HG03064 (cell line): Measurements from ENCODE around the gene SGSM2.

Source experiments
- ATAC-seq: cut with Tn5 transposase; IDR thresholded peaks from one replicate; pipeline ENCODE4 v1.9.1; 2021; ENCODE audit warnings: low read depth; ENCODE audit not compliant: unreplicated experiment

SGSM2 gene

DNA sequence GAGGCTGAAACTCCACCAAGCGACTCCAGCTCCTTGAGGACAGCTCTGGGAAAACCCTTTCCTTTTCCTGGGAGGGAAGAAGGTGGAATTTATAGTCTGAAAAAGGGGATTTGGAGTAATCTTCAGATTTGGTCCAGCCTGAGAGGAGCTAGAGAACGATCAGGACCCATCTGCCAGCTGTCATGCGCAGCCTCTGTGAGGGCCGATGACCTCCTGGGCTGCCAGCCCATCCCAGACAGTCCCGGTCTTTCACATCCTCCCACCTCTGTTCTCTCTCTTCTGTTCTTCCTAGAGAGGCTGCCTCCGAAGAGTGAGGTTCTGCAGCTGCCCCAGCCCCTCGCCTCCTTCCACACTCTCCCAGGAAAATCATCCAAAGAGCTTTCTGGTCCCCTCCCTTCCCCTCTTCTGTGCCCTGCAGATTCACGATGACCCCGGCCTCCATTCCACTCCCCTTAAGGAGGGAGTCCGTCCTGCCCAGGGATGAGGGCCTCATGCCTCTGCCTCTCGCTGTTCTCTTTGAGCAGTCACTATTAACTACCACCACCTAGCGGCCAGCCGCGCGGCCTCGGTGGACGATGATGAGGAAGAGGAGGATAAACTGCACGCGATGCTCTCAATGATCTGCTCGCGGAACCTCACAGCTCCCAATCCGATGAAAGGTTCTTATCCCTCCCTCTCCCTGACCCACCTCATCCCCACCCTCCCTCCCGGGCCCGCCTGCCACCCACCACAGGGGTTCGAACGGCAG lies 29.6 kb downstream of the SGSM2 start:
- no peak for ATAC-seq

GRCh38 chr17:2368359-2368758 lies 31.1 kb downstream of the SGSM2 start:
- no peak for ATAC-seq

- ATAC-seq, result no peak
Observed at GRCh38 chr17:2369039-2369438, 31.7 kb downstream of the SGSM2 start.

DNA sequence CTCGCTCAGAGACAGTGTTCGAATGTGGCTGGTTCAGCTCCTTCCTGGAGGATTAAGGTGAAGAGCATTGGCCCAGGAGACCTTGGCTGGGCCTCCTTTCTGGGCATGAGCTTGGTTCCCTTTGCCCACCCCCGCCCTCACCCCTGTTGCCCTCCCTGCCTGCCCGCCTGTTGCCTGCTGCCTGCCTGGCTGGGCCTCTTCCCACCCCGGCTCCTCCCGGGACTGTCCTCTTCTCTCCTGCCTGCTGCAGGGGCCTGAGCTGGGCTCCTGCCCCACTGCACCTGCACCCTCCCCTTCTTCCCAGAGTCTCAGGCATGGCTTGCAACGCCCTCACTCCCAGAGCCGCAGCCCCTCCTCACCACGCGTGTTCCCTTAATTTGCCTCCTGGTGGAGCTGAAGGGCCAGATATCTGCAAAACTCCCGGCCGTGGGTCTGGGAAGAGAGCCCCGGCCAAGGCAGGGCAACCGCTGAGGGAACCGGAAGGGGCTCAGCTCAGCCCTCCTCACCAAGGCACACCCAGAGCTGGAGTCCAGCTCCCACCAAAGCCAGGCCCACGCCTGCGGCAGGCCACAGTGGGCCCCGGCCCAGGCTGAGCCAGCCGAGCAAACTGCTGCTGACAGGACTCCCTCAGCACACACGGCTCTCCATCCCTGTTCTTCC lies 32.4 kb downstream of the SGSM2 start:
- no peak for ATAC-seq

GRCh38 chr17:2370211-2370589 lies 32.9 kb downstream of the SGSM2 start:
- no peak for ATAC-seq

DNA sequence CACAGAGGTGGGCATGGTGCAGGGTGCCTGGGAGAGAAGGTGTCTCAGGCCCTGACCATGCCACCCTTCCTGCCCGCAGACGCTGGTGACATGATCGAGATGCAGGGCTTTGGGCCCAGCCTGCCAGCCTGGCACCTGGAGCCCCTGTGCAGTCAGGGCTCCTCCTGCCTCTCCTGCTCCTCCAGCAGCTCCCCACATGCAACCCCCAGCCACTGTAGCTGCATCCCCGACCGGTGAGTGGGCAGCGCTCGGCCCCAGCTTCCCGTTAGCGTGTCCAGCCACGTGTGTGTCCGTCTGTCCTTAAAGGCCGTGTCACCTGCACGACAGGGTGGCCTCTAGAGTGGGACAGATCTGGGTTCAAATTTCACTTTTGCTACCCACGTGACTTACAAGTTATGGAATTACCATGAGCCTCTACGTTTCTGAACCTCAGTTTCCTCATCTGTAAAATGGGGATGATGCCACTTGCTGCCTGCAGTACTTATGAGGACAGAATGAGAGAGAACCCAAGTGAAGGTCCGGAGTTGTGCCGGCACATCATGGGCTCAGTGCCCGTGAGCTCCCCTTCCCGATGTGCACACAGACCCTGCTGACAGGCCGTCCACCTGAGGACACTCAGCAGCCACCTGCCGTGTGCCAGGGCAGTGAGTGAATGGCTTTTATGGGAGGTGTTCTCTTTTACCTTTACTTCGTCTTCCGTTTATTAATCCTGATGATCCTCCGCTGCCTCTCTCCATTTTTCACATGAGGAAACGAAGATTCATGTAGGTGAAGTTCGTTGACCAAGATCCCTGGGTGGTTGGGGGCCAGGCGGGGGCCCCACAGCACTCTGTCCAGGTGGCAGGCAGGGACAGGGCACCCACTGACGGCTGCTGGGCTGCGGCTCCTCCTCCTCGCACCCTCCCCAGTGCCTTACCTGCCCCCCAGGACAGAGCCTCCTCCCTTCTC lies 34.2 kb downstream of the SGSM2 start:
- no peak for ATAC-seq

DNA sequence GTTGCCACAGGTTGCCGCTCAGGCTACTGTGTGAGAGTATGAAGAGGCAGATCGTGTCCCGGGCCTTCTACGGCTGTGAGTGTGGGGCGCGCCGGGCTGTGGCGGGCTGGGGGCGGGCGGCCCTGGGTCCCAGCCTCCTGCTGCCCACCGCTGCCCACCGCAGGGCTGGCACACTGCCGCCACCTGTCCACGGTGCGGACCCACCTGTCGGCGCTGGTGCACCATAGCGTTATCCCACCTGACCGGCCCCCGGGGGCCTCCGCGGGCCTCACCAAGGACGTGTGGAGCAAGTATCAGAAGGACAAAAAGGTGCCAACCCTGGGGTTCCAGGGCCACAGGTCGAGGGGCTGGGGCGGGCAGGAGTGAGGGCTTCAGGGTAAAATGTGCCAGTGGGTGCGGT lies 34.9 kb downstream of the SGSM2 start:
- no peak for ATAC-seq

- no peak for ATAC-seq
Observed at GRCh38 chr17:2372681-2373080, 35.4 kb downstream of the SGSM2 start.

DNA sequence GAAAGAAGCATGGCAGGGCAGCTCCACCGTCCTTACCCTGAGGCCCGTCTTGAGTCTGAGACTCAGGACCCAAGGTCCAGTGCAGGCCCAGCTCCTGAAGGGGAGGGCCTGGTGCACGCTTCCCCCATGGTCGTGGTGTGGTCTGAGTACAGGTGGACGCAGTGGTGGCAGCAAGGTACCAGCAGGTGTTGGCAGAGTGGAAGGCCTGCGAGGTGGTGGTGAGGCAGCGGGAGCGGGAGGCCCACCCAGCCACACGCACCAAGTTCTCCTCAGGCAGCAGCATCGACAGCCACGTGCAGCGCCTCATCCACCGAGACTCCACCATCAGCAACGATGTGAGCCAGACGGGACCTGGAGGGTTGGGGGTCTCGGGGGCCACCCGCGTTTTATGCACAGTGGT lies 35.9 kb downstream of the SGSM2 start:
- no peak for ATAC-seq

DNA sequence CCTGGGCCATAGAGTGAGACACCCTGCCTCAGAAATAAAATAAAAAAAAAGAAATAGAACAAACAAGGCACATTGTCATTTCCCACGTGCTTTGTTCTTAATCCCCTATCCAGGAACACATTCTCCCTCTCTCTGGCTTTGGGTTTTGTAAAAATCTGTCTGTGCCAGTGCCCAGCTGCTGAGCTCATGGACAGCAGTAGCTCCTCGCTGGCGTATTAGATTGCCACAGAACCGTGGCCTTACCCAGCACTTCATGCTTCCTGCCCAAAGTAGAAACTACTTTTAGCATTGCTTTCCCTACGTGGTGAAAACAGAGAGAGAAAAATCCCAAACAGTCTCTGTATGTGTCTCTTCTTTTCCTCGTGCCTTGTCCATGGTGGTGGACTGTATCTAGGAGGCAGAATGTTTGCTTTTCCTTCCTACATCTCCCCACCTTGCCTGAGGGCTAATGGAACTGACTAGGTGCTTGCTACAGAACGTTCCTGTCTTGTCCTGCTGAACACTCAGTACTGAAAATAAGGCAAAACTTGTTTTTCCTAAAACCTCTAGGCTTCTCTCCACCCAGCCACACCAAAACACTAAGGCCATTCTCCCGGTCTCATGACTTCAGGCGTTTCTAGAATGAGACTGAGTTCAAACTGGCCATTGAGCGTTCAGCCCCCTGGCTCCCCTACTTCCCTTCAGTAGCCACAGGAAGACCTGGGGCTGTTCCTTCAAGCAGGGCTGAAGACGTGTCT lies 37.4 kb downstream of the SGSM2 start:
- no peak for ATAC-seq

- no peak for ATAC-seq
Observed at GRCh38 chr17:2375406-2375805, 38.1 kb downstream of the SGSM2 start.

GRCh38 chr17:2376107-2376506 lies 38.8 kb downstream of the SGSM2 start:
- no peak for ATAC-seq

GRCh38 chr17:2377659-2378058 lies 40.4 kb downstream of the SGSM2 start:
- no peak for ATAC-seq

GRCh38 chr17:2378905-2379304 lies 41.6 kb downstream of the SGSM2 start:
- no peak for ATAC-seq

GRCh38 chr17:2379489-2380225 lies 42.4 kb downstream of the SGSM2 start:
- ATAC-seq, result no peak

DNA sequence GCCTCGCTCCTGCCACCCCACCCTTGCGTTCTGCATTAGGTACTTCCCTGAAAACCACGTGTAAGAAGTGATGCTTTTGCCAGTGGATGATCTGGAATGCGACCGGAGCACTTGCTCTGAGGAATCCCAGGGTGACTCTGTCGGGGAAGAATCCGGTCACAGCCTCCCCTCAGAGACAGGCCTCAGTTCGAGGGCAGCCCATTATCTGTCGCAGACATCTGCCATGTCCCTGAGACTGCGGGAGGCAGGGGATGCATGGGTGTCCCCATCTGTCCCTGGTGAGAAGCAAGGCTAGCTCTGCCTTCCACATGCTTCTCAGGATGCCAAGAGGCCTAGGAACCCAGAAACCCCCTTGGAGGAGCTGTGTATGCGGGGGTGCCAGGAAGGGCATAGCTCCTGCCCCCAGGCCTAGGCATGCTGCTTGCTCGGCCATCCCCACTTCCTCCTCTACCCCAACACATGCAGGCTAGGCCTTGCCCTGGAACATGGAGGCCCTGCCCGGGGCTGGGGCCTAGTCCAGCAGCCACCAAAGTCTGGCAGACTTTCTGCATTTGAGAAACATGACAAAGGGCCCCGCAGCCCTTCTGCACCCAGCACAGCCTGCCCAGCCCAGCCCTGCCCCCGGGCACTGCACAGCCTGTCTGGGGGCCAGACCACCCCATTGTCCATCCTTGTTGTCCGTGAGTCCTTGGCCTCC lies 43.1 kb downstream of the SGSM2 start:
- no peak for ATAC-seq

DNA sequence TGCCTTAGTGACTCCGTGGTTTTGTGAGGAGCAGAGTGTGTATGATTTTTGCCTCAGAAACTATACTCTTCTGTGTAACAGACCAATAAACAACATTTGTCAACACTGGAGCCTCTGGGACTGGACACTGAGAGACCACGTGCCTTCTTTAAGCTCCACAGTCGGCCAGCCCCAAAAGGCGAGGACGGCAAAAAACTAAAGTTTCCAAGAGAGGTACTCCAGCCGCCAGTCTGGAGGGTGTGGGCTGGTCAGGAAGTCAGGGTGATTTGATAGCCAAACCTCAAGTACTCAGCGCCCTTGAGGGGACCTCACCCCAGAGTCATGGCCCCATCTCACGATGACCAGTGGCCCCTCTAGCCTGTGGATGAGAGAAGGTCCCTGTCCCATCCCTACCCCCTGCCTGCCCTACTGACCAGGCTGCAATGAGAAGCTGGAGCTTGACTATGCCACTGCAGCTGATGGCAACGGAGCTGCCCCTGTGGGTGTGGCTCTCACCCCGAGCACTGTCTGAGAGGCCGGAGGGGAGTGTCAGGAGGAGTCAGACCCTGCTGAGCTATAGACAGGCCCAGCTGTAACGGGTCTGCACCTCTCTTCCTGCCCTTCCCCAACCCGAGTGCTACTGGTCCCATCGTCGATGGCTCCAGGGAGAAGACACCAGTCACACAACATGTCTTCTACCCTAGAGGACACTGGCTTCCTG lies 43.8 kb downstream of the SGSM2 start:
- no peak for ATAC-seq

GRCh38 chr17:2383628-2384167 lies 46.4 kb downstream of the SGSM2 start:
- ATAC-seq, result no peak
